Heart left ventricle (tissue), 13 donors: Measurements from ENCODE around the gene MSI2.

Source experiments
- POLR2A ChIP-seq, 2 donors: fragments of 450-650 bp; IDR thresholded peaks; one replicate each; pipeline ENCODE4 v1.6.1; 2017; ENCODE audit warnings: antibody characterized with exemption in 2 of 2, mild to moderate bottlenecking in 2 of 2, moderate library complexity in 2 of 2
- TF ChIP-seq, protein P1 (sequence below), 12 donors: fragments of 200-600 bp; sonication (generic) in 4 of 12; IDR thresholded peaks; one replicate each; pipeline versions ENCODE4 v1.5.0 to v1.8.0; 2018 to 2022; ENCODE audit warnings: antibody characterized with exemption in 12 of 12, mild to moderate bottlenecking in 5 of 12
- donor health status: ischemic (EF 13 %, LVEDD 7.1; RV severe dilation, severe dysfunction).
- donor health status: DM: no; HTN: yes; CAD: no.
- donor health status: DM: no; HTN: no; CAD: no.
- donor health status: ischemic (EF 25% LVEDD 6.9; RV normal size, moderate dysfunction).
- donor health status: ischemic (EF 25% LVEDD 5.7; RV mildly dilated, moderate dysfunction).
- donor health status: ischemic (EF 35%, LVEDD 5.7; RV mildly dilated, moderate dysfunction).
- donor health status: nonischemic (EF 11% LVEDD 7.7; RV severe dilation, severe dysfunction).
- donor health status: DM: yes; HTN: yes; CAD: no.
- donor health status: PGD.
- donor health status: ischemic (EF 29% LVEDD 5.4; RV normal size, mild dysfunction).
- donor health status: nonischemic (EF 23%, LVEDD 6.1; RV moderate dilation, normal function).

DNA sequence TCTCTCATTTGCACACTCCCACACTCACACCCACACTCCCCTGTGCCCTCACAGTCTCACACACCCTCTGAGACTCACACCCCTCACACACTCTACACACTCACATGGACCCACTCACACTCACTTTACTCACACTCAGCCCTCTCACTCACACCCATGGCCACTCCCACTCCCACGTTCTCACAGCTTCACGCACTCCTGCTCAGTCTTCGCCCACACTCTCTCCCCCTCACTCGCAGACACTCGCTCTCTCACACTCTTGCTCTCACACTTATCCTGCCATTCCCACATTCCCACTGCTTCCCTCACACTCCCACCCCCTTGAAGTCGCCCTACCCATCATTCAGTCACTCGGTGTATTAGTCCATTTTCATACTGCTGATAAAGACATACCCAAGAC is 440.9 kb downstream of the MSI2 start:
- TF ChIP-seq POLR2A (IDR thresholded peaks at IDR 0.05): no peak
- TF ChIP-seq, protein P1, sequence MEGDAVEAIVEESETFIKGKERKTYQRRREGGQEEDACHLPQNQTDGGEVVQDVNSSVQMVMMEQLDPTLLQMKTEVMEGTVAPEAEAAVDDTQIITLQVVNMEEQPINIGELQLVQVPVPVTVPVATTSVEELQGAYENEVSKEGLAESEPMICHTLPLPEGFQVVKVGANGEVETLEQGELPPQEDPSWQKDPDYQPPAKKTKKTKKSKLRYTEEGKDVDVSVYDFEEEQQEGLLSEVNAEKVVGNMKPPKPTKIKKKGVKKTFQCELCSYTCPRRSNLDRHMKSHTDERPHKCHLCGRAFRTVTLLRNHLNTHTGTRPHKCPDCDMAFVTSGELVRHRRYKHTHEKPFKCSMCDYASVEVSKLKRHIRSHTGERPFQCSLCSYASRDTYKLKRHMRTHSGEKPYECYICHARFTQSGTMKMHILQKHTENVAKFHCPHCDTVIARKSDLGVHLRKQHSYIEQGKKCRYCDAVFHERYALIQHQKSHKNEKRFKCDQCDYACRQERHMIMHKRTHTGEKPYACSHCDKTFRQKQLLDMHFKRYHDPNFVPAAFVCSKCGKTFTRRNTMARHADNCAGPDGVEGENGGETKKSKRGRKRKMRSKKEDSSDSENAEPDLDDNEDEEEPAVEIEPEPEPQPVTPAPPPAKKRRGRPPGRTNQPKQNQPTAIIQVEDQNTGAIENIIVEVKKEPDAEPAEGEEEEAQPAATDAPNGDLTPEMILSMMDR (IDR thresholded peaks at IDR 0.05): no peak
